ENCODE results near the gene MBD2. TPM values are rescaled to one million over a fixed set of nuclear protein-coding genes. Genes with fewer than 3 reads are reported as not detected.

Gene MBD2
- total RNA-seq, 2 experiments from 2014 or later: 39.2 to 176 TPM

DNA sequence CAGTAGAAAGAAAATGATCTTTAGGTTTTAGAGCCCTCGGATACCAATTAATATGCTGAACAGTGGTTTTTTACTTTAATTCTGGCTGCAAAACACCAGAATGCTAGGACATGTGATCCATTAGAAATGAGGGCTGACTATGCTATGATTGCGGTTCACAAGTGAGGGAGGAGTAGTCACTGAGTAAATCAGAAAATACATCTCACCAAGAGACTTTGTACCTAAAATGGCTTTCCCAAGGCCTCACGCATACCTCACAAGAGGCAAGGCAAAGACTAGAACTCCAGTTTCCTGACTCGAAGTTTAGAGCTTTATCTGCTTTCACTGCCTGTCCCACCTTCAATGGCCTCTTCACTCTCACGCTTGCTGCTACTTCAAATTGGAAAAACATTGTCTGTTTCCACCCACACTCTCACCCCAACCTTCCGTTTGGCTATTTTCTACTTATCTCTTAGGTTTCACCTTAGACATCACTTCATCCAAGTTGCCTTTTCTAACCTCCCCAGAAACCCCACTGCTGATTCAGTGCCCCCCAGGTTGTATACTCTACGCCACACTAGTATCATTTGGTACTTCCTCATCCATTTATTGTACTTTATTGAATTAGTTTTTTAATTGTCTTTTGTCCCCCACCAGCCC, 5.1 kb upstream of the MBD2 start:
- intact Hi-C loops (cut with micrococcal nuclease; ENCODE audit: unreplicated experiment): no loop called here
- Histone ChIP-seq H3K4me1 (ENCODE audit: insufficient read depth, low read length, poor library complexity, severe bottlenecking) (peaks cover 8% of the 10 kb centered on the region), H3K36me3 (ENCODE audit: insufficient read depth, low read length) (no peaks in the 10 kb centered on the region), H3K9me3 (ENCODE audit: low read length) (no peaks in the 10 kb centered on the region), H2AFZ (ENCODE audit: low read length) (peak overlapping the region; percentile 61; the same call in 1 of the 2 replicates), H3K27ac (ENCODE audit: low read depth, low read length, poor library complexity, severe bottlenecking) (no peak overlapping the region), H4K20me1 (ENCODE audit: insufficient read depth, low read length) (no peaks in the 10 kb centered on the region), H3K79me2 (ENCODE audit: insufficient read depth, low read depth, low read length) (peaks cover 3% of the 10 kb centered on the region; the same call in 1 of the 2 replicates), H3K9me2 (ENCODE audit: insufficient read depth, low read length) (no peaks in the 10 kb centered on the region), H3K4me3 (ENCODE audit: low read depth, low read length, poor library complexity, severe bottlenecking) (no peak overlapping the region), H3K4me2 (ENCODE audit: low read length) (no peak overlapping the region)
- CTCF ChIA-PET (ENCODE audit: unreplicated experiment): no interaction called here
- POLR2A ChIA-PET: interaction anchor here (1.0 kb wide), 1 partner anchor 20 kb away, joined by 3 read pairs; no protein-coding TSS in a partner anchor
- no TSS peak for BruUV-seq (replicated peaks)
- no peak for DNase-seq (ENCODE audit: low spot score)
- TF ChIP-seq CTCF (conservative IDR thresholded peaks at IDR 0.05; ENCODE audit: low read length) (no peak), EZH2phosphoT487 (IDR thresholded peaks at IDR 0.05; ENCODE audit: borderline replicate concordance, low read depth, low read length) (no peak)

DNA sequence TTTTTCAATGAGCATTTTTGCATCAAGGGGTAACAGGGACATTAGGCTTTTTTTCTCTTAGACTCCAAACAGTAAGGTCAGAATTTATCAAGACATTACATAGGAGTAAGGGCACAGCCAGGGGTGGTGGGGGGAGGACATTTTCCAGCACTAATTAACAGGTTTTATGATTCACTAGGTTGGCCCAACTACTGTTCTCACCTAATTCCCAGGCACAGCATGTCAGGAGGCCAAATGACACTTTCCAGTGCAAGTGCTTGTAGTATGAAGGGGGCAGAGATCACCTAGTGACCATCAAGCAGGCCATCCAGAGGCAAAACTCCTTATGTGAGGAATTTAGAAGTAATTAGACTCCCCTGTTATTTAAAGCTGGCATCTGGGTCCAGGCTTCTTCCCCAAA, 3.9 kb upstream of the MBD2 start:
- POLR2A ChIA-PET: interaction anchor here (1.2 to 2.4 kb wide), 2 partner anchors 9 to 11 kb away, joined by 5 to 6 read pairs; no protein-coding TSS in a partner anchor
- Histone ChIP-seq H3K79me2 (ENCODE audit: insufficient read depth, low read depth, low read length) (peaks cover 8% of the 10 kb centered on the region), H4K20me1 (ENCODE audit: insufficient read depth, low read length) (no peaks in the 10 kb centered on the region), H2AFZ (ENCODE audit: low read length) (no peak overlapping the region), H3K4me1 (ENCODE audit: insufficient read depth, low read length, poor library complexity, severe bottlenecking) (peaks cover 8% of the 10 kb centered on the region), H3K9me3 (ENCODE audit: low read length) (no peaks in the 10 kb centered on the region), H3K9me2 (ENCODE audit: insufficient read depth, low read length) (no peaks in the 10 kb centered on the region), H3K4me3 (ENCODE audit: low read depth, low read length, poor library complexity, severe bottlenecking) (no peak overlapping the region), H3K4me2 (ENCODE audit: low read length) (no peak overlapping the region), H3K36me3 (ENCODE audit: insufficient read depth, low read length) (no peaks in the 10 kb centered on the region), H3K27ac (ENCODE audit: low read depth, low read length, poor library complexity, severe bottlenecking) (no peak overlapping the region)
- CTCF ChIA-PET (ENCODE audit: unreplicated experiment): no interaction called here
- TF ChIP-seq EZH2phosphoT487 (IDR thresholded peaks at IDR 0.05; ENCODE audit: borderline replicate concordance, low read depth, low read length) (no peak), CTCF (conservative IDR thresholded peaks at IDR 0.05; ENCODE audit: low read length) (no peak)
- DNase-seq (ENCODE audit: low spot score): no peak
- no TSS peak for BruUV-seq (replicated peaks)
- intact Hi-C loops (cut with micrococcal nuclease; ENCODE audit: unreplicated experiment): no loop called here
